Glomerular visceral epithelial cell (primary cell): Measurements from ENCODE around the gene PSMA7.
A peak's percentile ranks its signal among the peaks of the same experiment; 100 is the strongest.
"Not testable (repeated sequence)": the region's sequence is repeated elsewhere in the genome, so short reads cannot be mapped to it uniquely, and the experiment has no call there.

Source experiments
- DNase-seq: peaks from one replicate; pipeline ENCODE4 v3.0.0-alpha.2; 2016; ENCODE audit errors: extremely low spot score

Gene PSMA7

GRCh38 chr20:62119115-62119514, 24.1 kb downstream of the PSMA7 start:
- DNase-seq: no peak

- no peak for DNase-seq
Observed at GRCh38 chr20:62118113-62119043, 24.8 kb downstream of the PSMA7 start.

GRCh38 chr20:62117658-62118057, 25.5 kb downstream of the PSMA7 start:
- DNase-seq: no peak

GRCh38 chr20:62117362-62117646, 25.9 kb downstream of the PSMA7 start:
- no peak for DNase-seq

- DNase-seq: no peak
Observed at GRCh38 chr20:62116558-62117361, 26.4 kb downstream of the PSMA7 start.

GRCh38 chr20:62115800-62116407, 27.3 kb downstream of the PSMA7 start:
- not testable (repeated sequence) for DNase-seq

GRCh38 chr20:62114894-62115293, 28.3 kb downstream of the PSMA7 start:
- DNase-seq: no peak

- no peak for DNase-seq
Observed at GRCh38 chr20:62112368-62112767, 30.8 kb downstream of the PSMA7 start.

- DNase-seq: no peak
Observed at GRCh38 chr20:62111148-62111547, 32.0 kb downstream of the PSMA7 start.

GRCh38 chr20:62105592-62105991, 37.6 kb downstream of the PSMA7 start:
- DNase-seq: no peak

- DNase-seq: no peak
Observed at GRCh38 chr20:62104791-62105345, 38.3 kb downstream of the PSMA7 start.

- DNase-seq: no peak
Observed at GRCh38 chr20:62104234-62104789, 38.9 kb downstream of the PSMA7 start.

- DNase-seq: no peak
Observed at GRCh38 chr20:62103508-62104233, 39.5 kb downstream of the PSMA7 start.

- DNase-seq: no peak
Observed at GRCh38 chr20:62101078-62101477, 42.1 kb downstream of the PSMA7 start.

GRCh38 chr20:62097881-62098407, 45.2 kb downstream of the PSMA7 start:
- DNase-seq: no peak

- no peak for DNase-seq
Observed at GRCh38 chr20:62096421-62097380, 46.5 kb downstream of the PSMA7 start.

GRCh38 chr20:62089393-62089792, 53.8 kb downstream of the PSMA7 start:
- no peak for DNase-seq

- peak; percentile 35 for DNase-seq
Observed at GRCh38 chr20:62088258-62089127, 54.7 kb downstream of the PSMA7 start.

- no peak for DNase-seq
Observed at GRCh38 chr20:62087632-62088031, 55.6 kb downstream of the PSMA7 start.
